IgD-negative memory B cell (primary cell): ENCODE measurements around the gene DDX60. TPM values are rescaled to one million over a fixed set of nuclear protein-coding genes. Genes with fewer than 3 reads are reported as not detected.
"Not testable (repeated sequence)": the region's sequence is repeated elsewhere in the genome, so short reads cannot be mapped to it uniquely, and the experiment has no call there.

Experiments
- H3K27ac Mint-ChIP-seq, 3 donors: one replicate each; pipeline ENCODE4 v1.8.0; 2020 to 2022; ENCODE audit warnings: mild to moderate bottlenecking in 3 of 3, mixed read lengths in 3 of 3, moderate library complexity in 1 of 3
- H3K27me3 Mint-ChIP-seq: one replicate; pipeline ENCODE4 v1.8.0; 2021; ENCODE audit warnings: mixed read lengths
- H3K36me3 Mint-ChIP-seq: one replicate; pipeline ENCODE4 v1.8.0; 2020; ENCODE audit warnings: mild to moderate bottlenecking, mixed read lengths
- H3K4me1 Mint-ChIP-seq, 3 donors: one replicate each; pipeline ENCODE4 v1.8.0; 2020 to 2022; ENCODE audit warnings: mixed read lengths in 3 of 3, mild to moderate bottlenecking in 1 of 3
- H3K4me3 Mint-ChIP-seq, 4 donors: one replicate each; pipeline ENCODE4 v1.8.0; 2020 to 2022; ENCODE audit warnings: mild to moderate bottlenecking in 4 of 4, mixed read lengths in 4 of 4, moderate library complexity in 3 of 4
- H3K9me3 Mint-ChIP-seq, 3 donors: one replicate each; pipeline ENCODE4 v1.8.0; 2020 to 2021; ENCODE audit warnings: mixed read lengths in 3 of 3, mild to moderate bottlenecking in 1 of 3
- polyA plus RNA-seq: library from polyadenylated mRNA; unstranded; fragments of 300-500 nt; fragmentation: Illumina TruSeq; gene quantifications from one replicate; pipeline ENCODE4 v1.2.3, GENCODE V29; 2021

The DDX60 gene
- polyA plus RNA-seq, 1 donor from 2014 or later, result 13.1 TPM

- Mint-ChIP-seq H3K27me3 (no peaks in the 10 kb centered on the region), H3K4me3 (no peak overlapping the region), H3K36me3 (peaks cover 9% of the 10 kb centered on the region), H3K27ac (no peak overlapping the region), H3K9me3 (no peaks in the 10 kb centered on the region), H3K4me1 (no peaks in the 10 kb centered on the region)
Observed at GRCh38 chr4:168264903-168265302, 53.6 kb downstream of the DDX60 start.

- no peak overlapping the region for H3K4me3 Mint-ChIP-seq
- H3K4me1 Mint-ChIP-seq, result peaks cover 2 to 5% (median 2%) of the 10 kb centered on the region in 3 donors
- no peaks in the 10 kb centered on the region for H3K9me3 Mint-ChIP-seq
- H3K27ac Mint-ChIP-seq, result no peak overlapping the region
- H3K27me3 Mint-ChIP-seq, result no peaks in the 10 kb centered on the region
- H3K36me3 Mint-ChIP-seq, result peaks cover 3% of the 10 kb centered on the region
Observed at GRCh38 chr4:168263039-168263438, 55.5 kb downstream of the DDX60 start.

GRCh38 chr4:168259096-168259495 lies 59.5 kb downstream of the DDX60 start:
- peaks cover 7 to 9% (median 7%) of the 10 kb centered on the region in 3 donors for H3K4me1 Mint-ChIP-seq
- no peaks in the 10 kb centered on the region for H3K9me3 Mint-ChIP-seq
- no peaks in the 10 kb centered on the region for H3K27me3 Mint-ChIP-seq
- peaks cover 5% of the 10 kb centered on the region for H3K36me3 Mint-ChIP-seq
- H3K27ac Mint-ChIP-seq, result no peak overlapping the region
- H3K4me3 Mint-ChIP-seq, result no peak overlapping the region

GRCh38 chr4:168257768-168258167 lies 60.8 kb downstream of the DDX60 start:
- no peak overlapping the region for H3K4me3 Mint-ChIP-seq
- peaks cover 5% of the 10 kb centered on the region for H3K36me3 Mint-ChIP-seq
- H3K9me3 Mint-ChIP-seq, result no peaks in the 10 kb centered on the region
- no peaks in the 10 kb centered on the region for H3K27me3 Mint-ChIP-seq
- H3K27ac Mint-ChIP-seq, result no peak overlapping the region
- H3K4me1 Mint-ChIP-seq, result peaks cover 7 to 9% (median 7%) of the 10 kb centered on the region in 3 donors

- Mint-ChIP-seq H3K4me1 (no peaks in the 10 kb centered on the region), H3K36me3 (peaks cover 35% of the 10 kb centered on the region), H3K4me3 (no peak overlapping the region), H3K27me3 (no peaks in the 10 kb centered on the region), H3K27ac (no peak overlapping the region), H3K9me3 (peaks cover 2 to 7% (median 2%) of the 10 kb centered on the region in 3 donors)
Observed at GRCh38 chr4:168248176-168248710, 70.3 kb downstream of the DDX60 start.

DNA sequence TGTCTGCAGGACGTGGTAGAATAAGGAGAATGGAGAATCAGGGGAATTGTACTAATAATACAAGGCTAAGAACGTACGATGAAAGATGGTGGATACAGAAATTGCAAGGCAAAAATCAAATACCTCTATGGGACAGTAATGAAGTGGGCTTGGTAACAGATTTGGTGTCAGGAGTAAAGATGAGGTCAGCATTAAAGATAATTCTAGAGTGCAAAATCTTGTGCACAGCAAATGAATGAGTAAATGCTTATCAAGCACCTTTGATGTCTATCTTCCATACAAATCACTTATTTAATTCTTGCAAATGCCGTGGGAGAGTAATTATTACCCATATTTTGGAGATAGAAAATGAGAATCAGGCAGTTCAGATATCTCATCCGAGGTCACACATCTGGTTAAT lies 70.9 kb downstream of the DDX60 start:
- no peak overlapping the region for H3K4me3 Mint-ChIP-seq
- H3K27ac Mint-ChIP-seq, result no peak overlapping the region
- H3K9me3 Mint-ChIP-seq, result peaks cover 4 to 11% (median 7%) of the 10 kb centered on the region in 3 donors
- peaks cover 40% of the 10 kb centered on the region for H3K36me3 Mint-ChIP-seq
- no peaks in the 10 kb centered on the region for H3K27me3 Mint-ChIP-seq
- H3K4me1 Mint-ChIP-seq, result no peaks in the 10 kb centered on the region

DNA sequence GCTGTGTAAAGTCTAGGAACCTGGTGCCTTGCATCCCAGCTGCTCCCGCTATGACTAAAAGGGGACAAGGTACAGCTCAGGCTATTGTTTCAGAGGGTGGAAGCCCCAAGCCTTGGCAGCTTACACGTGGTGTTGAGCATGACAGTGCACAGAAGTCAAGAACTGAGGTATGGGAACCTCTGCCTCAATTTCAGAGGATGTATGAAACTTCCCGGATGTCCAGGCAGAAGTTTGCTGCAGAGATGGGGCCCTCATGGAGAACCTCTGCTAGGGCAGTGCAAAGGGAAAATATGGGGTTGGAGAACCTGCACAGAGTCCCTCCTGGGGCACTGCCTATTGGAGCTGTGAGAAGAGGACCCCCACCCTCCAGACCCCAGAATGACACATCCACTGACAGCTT lies 76.6 kb downstream of the DDX60 start:
- peaks cover 46% of the 10 kb centered on the region for H3K36me3 Mint-ChIP-seq
- H3K9me3 Mint-ChIP-seq, result peaks cover 9 to 21% (median 17%) of the 10 kb centered on the region in 3 donors
- H3K27me3 Mint-ChIP-seq, result no peaks in the 10 kb centered on the region
- no peak overlapping the region for H3K27ac Mint-ChIP-seq
- no peaks in the 10 kb centered on the region for H3K4me1 Mint-ChIP-seq
- H3K4me3 Mint-ChIP-seq, result no peak overlapping the region

GRCh38 chr4:168240821-168241220 lies 77.7 kb downstream of the DDX60 start:
- Mint-ChIP-seq H3K27me3 (no peaks in the 10 kb centered on the region), H3K27ac (no peak overlapping the region), H3K4me3 (peak overlapping the region in 1 of 4 donors; percentile 61), H3K4me1 (no peaks in the 10 kb centered on the region), H3K9me3 (peaks cover 9 to 21% (median 17%) of the 10 kb centered on the region in 3 donors), H3K36me3 (peaks cover 43% of the 10 kb centered on the region)

DNA sequence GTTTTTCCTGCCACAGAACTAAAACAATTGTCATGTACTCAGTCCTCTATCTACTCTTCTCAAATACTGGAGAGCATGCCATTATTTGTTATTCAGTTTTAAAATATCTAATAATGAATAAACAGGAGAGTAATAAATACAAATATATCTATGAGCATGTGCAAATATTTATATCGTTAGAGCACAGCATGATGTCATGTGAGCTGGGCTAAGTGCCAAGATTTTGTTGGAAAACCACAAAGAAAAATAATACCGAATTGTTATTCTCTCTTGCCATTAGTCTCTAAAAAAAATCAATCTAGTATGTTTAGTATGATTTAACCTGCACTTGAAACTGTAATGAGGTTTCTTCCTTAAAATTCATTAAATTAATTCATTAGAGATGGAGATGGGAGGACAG lies 97.3 kb downstream of the DDX60 start:
- peaks cover 0 to 2% (median 0%) of the 10 kb centered on the region in 3 donors for H3K4me1 Mint-ChIP-seq
- no peaks in the 10 kb centered on the region for H3K27me3 Mint-ChIP-seq
- H3K9me3 Mint-ChIP-seq, result peaks cover 3 to 5% (median 3%) of the 10 kb centered on the region in 3 donors
- peak overlapping the region in 1 of 4 donors; percentile 36 for H3K4me3 Mint-ChIP-seq
- peak overlapping the region in 1 of 3 donors; percentile 47 for H3K27ac Mint-ChIP-seq
- peaks cover 18% of the 10 kb centered on the region for H3K36me3 Mint-ChIP-seq

DNA sequence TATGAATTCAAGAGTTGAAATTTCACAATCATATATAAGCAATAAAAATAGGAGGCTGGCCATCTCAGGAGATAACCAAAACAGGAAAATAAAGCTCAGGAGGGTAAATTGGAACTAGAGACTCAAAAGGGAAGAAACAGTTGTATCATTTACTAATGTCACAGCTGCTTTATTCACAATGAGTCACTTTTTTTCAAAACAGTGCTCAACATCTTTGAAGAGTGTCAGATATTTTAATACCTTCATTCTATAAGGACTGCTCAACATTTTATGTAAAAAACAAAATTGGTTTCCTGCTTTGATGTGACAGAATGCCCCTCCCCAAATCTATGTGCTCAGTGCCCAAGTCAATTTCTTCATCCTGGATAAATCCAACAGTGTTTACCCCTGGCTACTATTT lies 97.7 kb downstream of the DDX60 start:
- H3K9me3 Mint-ChIP-seq, result peaks cover 3 to 5% (median 3%) of the 10 kb centered on the region in 3 donors
- peaks cover 0 to 2% (median 0%) of the 10 kb centered on the region in 3 donors for H3K4me1 Mint-ChIP-seq
- peaks cover 18% of the 10 kb centered on the region for H3K36me3 Mint-ChIP-seq
- H3K27ac Mint-ChIP-seq, result peak overlapping the region in 1 of 3 donors; percentile 47
- no peak overlapping the region for H3K4me3 Mint-ChIP-seq
- no peaks in the 10 kb centered on the region for H3K27me3 Mint-ChIP-seq

- Mint-ChIP-seq H3K27me3 (no peaks in the 10 kb centered on the region), H3K27ac (no peak overlapping the region), H3K36me3 (peaks cover 23% of the 10 kb centered on the region)
Observed at GRCh38 chr4:168218645-168219044, 99.9 kb downstream of the DDX60 start.

GRCh38 chr4:168213511-168213910 lies 105.0 kb downstream of the DDX60 start:
- not testable (repeated sequence) for H3K27ac Mint-ChIP-seq, H3K27me3 Mint-ChIP-seq

More at GRCh38 chr4:168218645-168219044, 99.9 kb downstream of the DDX60 start:
- Mint-ChIP-seq H3K4me3 (no peak overlapping the region), H3K9me3 (peaks cover 3 to 5% (median 3%) of the 10 kb centered on the region in 3 donors), H3K4me1 (peaks cover 0 to 2% (median 0%) of the 10 kb centered on the region in 3 donors)

GRCh38 chr4:168212656-168213055 lies 105.9 kb downstream of the DDX60 start:
- Mint-ChIP-seq H3K9me3 (peaks cover 0 to 5% (median 3%) of the 10 kb centered on the region in 3 donors), H3K4me1 (peaks cover 0 to 4% (median 2%) of the 10 kb centered on the region in 3 donors), H3K4me3 (no peak overlapping the region), H3K27ac (no peak overlapping the region), H3K36me3 (peaks cover 23% of the 10 kb centered on the region), H3K27me3 (no peaks in the 10 kb centered on the region)

More at GRCh38 chr4:168213511-168213910, 105.0 kb downstream of the DDX60 start:
- H3K36me3 Mint-ChIP-seq, result peaks cover 26% of the 10 kb centered on the region
- not testable (repeated sequence) for H3K4me3 Mint-ChIP-seq, H3K9me3 Mint-ChIP-seq, H3K4me1 Mint-ChIP-seq

DNA sequence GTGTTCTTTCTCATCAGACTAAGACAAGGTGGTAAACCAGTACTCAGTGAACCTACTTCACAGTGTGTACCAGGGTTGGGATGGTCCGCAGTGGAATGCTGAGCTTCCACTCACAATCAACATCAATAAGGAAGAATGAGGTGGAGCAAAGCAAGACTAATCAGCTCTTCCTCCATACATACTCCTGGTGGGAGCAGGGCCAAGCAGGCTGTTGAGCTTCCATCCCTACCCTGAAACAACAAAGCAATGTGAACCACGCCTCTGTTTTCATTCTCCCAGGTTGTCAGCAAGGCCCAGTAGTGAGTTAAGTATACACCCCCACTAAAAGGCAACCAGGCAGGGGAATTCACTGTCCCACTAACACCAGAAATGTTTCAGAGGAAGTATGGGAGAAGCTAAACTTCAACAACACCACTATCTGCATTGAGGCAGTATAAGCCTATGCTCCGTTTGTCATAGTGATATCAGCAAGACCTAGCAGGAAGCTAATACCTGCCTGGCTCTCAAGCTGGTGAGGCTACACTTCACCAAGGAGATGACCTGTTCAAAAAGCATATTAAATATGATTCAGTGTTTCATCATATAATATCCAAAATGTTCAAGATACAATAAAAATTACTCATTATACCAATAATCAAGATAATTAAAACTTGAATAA lies 109.5 kb downstream of the DDX60 start:
- Mint-ChIP-seq H3K27ac (no peak overlapping the region), H3K36me3 (peaks cover 14% of the 10 kb centered on the region), H3K27me3 (no peaks in the 10 kb centered on the region), H3K4me1 (peaks cover 0 to 4% (median 2%) of the 10 kb centered on the region in 3 donors), H3K4me3 (no peak overlapping the region), H3K9me3 (peaks cover 8 to 18% (median 11%) of the 10 kb centered on the region in 3 donors)

GRCh38 chr4:168203233-168203911 lies 115.2 kb downstream of the DDX60 start:
- no peaks in the 10 kb centered on the region for H3K4me1 Mint-ChIP-seq
- peaks cover 8 to 39% (median 22%) of the 10 kb centered on the region in 3 donors for H3K9me3 Mint-ChIP-seq
- H3K36me3 Mint-ChIP-seq, result peaks cover 8% of the 10 kb centered on the region
- no peak overlapping the region for H3K4me3 Mint-ChIP-seq
- H3K27me3 Mint-ChIP-seq, result no peaks in the 10 kb centered on the region
- H3K27ac Mint-ChIP-seq, result no peak overlapping the region
